Stimulated activated CD8-positive, alpha-beta memory T cell treated with anti-CD3 and anti-CD28 coated beads, Interleukin-7, amount 100 ng/mL, for 4 hours (primary cell): ENCODE results near the gene CCDC7.
A peak's percentile ranks its signal among the peaks of the same experiment; 100 is the strongest.
"Not testable (repeated sequence)": the region's sequence is repeated elsewhere in the genome, so short reads cannot be mapped to it uniquely, and the experiment has no call there.

ENCODE experiments used
- DNase-seq, 2 donors: peaks; one replicate each; pipeline ENCODE4 v3.0.0-alpha.2; 2020; ENCODE audit warnings: low read depth in 2 of 2

The CCDC7 gene

GRCh38 chr10:32445740-32446535, at the start of gene CCDC7:
CCDC7 (plus strand) TSS chr10:32446140; CDS start chr10:32451643, 5,503 bp downstream.
- peak; percentile 46 to 77 for DNase-seq

DNA sequence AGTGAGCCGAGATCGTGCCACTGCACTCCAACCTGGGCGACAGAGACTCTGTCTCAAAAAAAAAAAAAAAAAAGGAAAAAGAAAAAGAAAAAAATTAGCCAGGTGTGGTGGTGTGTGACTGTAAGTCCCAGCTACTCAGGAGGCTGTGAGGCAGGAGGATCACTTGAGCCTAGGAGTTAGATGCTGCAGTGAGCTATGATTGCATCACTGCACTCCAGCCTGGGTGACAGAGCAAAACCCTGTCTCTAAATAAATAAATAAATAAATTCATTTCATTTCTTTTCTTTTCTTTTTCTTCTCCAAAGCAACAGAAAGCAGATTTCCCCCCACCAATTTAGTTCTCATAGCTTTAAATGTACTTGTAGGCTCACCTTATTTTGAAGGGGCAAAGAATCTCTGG, 48.8 kb upstream of the CCDC7 start:
- DNase-seq, result not testable (repeated sequence)

- DNase-seq, result not testable (repeated sequence)
These were observed 46.2 kb upstream of the CCDC7 start for GRCh38 chr10:32399720-32400119.

DNA sequence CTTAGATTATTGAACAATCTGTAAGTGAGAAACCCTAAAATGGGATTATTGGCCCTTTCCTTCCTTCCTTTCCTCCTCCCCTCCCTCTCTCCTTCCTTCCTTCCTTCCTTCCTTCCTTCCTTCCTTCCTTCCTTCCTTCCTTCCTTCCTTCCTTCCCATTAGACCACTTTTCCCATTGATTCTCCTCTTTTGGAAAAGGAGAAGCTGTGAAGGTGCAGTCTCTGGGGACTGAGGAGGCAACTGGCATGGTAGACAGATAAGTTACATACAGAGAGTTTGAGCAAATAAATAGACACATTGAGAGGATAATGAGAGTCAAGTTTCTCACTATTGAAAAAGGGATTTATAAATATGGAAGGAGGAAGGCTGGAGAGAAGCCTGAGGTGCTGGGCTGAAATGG, 45.0 kb upstream of the CCDC7 start:
- DNase-seq, result no peak

- no peak for DNase-seq
These were observed 43.4 kb upstream of the CCDC7 start for GRCh38 chr10:32402499-32402898.

DNA sequence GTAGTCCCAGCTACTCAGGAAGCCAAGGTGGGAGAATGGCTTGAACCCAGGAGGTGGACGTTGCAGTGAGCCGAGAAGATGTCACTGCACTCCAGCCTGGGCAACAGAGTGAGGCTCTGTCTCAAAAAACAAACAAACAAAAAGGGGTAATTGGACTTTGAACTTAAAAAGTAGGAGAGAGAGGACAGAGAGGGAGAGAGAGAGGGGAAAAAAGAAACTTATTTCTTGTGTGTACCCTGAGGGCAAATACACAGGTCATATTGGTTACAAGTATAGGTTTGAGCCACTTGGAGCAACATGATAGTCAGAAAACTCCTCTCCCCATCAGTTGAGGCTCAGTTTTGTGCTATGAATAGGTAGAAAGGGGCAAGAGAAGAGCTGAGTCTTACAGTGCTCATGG, 42.8 kb upstream of the CCDC7 start:
- no peak for DNase-seq

DNA sequence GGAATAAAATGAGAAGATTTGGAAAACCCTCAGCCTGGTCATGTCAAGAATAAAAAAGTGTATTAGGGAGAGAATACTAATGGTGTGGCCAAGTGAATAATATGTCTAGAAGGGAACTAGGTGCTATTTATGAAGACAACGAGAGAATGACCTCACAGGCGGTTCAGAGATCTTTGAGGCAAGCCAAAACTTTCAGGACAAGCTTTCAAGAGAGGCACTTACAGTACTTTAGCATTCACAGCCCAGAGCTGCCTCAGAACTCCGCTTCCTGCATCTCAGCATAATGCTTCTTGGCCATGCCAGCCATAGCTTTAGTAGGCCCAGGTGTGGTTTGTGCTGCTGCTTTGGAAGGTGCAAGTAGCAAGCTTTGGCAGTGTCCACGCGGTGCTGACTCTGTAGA, 37.2 kb upstream of the CCDC7 start:
- no peak for DNase-seq

DNA sequence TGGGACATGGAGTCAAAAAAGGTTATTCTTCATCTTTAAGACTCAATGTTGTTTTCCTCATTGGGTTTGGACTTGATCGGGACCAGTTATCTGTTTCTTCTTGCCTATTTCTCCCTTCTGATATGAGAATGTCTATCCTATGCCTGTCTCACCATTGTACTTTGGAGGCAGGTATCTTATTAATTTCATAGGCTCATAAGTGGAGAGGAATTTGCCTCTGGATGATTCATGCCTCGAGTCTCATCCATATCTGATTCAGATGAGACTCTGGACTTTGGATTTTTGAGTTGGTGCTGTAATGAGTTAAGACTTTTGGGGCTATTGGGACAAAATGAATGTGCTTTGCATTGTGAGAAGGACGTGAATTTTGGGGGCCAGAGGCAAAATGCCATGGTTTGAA, 36.2 kb upstream of the CCDC7 start:
- DNase-seq, result no peak

GRCh38 chr10:32410569-32410968, 35.4 kb upstream of the CCDC7 start:
- DNase-seq, result no peak

- DNase-seq, result no peak
These were observed 34.0 kb upstream of the CCDC7 start for GRCh38 chr10:32411797-32412498.

GRCh38 chr10:32412499-32412853, 33.5 kb upstream of the CCDC7 start:
- no peak for DNase-seq

- DNase-seq, result peak; percentile 10 to 30
These were observed 32.4 kb upstream of the CCDC7 start for GRCh38 chr10:32413513-32413912.

DNA sequence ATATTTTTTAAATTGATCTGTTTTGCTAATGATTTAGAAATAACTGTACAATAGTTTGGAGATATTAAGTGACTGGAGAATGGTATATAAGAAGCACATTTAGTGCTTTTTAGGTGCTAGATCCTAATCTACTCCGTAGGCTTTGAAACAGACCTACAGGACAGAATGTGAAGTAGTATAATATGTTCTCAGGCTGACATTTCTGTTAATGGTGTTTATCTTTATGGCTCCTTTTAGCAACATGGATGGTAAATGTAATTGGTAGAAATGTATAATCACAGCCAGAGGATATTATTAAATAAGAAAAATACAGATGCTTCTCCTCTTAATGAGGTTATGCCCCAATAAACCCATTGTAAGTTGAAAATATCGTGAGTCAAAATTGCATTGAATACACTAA, 30.6 kb upstream of the CCDC7 start:
- no peak for DNase-seq

DNA sequence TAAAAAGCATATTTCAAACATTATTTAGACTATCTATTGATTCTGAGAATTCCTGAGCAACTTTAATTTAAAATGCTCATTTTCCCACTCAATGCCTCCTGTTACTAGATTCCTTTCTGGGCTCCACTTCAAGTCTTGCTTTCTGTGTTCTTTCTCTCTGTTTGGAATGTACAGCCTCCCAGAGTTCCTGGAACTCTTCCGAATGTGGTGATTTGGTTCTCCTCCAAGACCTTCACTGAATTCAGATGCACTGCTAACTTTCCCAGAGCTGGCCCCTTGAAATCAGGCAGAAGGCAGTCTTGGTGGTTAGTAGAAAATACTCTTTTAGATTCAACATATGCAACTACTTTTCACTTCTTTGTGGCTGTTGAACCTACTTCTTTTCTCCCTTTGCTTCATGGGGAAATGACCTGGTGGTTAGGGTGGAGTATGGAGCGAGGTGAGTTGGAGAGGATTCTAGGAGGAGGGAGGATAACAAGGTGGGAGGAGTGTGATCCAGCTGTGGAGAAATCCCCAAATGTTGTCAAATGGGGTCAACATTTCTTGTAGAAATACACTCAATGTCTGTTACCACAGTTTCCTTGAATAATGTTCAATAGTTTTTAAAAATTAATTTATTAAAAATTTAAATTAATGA, 27.9 kb upstream of the CCDC7 start:
- no peak for DNase-seq

DNA sequence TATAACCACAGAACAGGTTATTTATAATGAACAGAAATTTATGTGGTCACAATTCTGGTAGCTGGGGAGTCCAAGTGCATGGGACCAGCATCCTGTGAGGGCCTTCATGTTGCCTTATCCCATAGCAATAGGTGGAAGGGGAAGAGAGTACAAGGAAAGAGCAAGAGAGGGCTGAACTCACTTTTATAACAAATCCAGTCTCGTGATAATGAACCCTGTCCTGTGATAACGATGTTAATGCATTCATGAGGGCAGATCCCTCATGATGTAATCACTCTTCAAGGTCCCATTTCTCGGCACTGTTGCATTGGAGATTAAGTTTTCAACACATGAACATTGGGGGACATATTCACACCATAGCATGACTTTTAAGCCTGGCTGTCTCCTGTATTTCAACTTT, 27.4 kb upstream of the CCDC7 start:
- no peak for DNase-seq

DNA sequence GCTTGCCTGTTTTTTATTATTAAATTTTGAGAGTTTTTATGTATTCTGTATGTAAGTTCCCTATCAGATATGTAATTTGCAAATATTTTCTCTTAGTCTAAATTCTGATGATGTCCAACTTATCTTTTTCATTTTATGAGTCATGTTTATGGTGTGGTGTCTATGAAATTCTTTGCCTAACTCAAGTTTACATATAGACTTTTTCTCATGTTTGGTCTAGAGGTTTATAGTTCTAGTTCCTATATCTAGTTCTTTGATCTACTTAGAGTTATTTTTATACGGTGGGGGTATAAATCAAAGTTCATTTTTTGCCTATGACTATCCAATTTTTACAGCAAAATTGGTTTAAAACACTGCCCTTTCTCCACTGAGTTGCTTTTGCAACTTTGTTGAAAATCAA, 26.3 kb upstream of the CCDC7 start:
- no peak for DNase-seq

- DNase-seq, result no peak
These were observed 19.8 kb upstream of the CCDC7 start for GRCh38 chr10:32426186-32426585.

- DNase-seq, result no peak
These were observed 12.4 kb upstream of the CCDC7 start for GRCh38 chr10:32433542-32433941.

- DNase-seq, result no peak
These were observed 9.7 kb upstream of the CCDC7 start for GRCh38 chr10:32436215-32436614.

DNA sequence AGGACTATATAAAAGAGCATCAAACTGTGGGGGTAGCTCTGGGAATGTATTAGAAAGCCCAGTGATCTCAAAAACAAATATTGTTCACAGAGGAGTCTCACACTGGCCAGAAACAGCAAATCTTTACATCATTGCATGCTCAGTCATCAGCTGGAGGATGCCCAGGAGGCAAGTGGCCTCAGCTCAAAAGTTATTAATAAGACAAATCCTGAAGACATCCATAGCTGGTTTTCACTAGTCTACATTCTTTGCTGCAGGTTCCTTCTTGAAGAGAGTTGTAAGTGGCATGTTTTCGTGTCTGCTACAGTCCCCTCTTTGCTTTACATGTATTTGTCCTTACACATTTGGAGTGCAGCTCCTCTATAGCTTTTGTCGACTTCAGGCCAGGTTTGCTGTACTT, 8.6 kb upstream of the CCDC7 start:
- no peak for DNase-seq

- no peak for DNase-seq
These were observed 904 bp upstream of the CCDC7 start for GRCh38 chr10:32445036-32445435.

DNA sequence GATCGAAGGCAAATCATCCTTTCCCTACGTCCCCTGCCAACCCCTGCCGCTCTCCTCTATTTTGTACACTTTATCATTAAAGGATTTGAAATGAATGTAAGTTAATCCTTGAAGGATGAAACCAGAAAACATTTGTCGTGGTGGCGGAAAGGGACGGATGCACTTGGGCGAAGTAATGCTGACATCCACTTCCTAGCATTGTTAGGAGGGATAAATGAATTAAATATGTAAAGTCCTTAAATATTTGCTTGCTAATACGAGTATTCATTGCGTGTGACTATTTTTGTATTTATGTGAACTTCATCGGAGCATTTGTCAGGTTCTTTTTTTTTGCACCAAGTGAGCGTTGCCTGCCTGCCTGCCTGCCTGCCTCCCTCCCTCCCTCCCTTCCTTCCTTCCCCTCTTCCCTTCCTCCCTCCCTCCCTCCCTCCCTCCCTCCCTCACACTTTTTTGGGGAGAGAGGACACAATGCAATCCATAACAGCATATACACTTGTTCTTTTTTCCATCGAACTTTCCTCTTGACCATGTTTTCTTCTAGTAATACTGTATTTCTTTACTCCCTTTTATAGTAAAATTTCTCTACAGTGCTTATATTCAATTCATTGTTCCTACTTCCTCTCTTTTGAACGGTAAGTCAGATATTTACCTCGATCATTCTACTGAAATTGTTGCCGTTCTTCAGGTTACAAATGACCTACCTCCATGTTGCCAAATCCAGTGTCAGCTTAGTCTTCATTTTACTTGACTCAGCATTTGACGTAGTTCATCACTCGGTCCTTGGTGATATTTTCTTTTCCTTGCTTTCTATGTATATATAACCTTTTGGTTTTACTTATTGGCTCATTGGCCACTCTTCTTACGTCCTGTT, 831 bp downstream of the CCDC7 start:
- DNase-seq, result no peak
